ENCODE data around the gene KCNJ16. TPM values are rescaled to one million over a fixed set of nuclear protein-coding genes. Genes with fewer than 3 reads are reported as not detected.

Gene KCNJ16
- total and polyA plus RNA-seq, 2 of the 13 experiments (the other 11 are each of a cell fraction or from before 2014, with no cell fraction given) = not detected

- TF ChIP-seq MXD4 (CRISPR knock-in tag; IDR thresholded peaks at IDR 0.05) (no peak), BORCS8-MEF2B (CRISPR knock-in tag; IDR thresholded peaks at IDR 0.05) (no peak), STAG1 (CRISPR knock-in tag; IDR thresholded peaks at IDR 0.05) (no peak), ZNF549 (CRISPR knock-in tag; IDR thresholded peaks at IDR 0.05) (no peak), ZBED4 (CRISPR knock-in tag; IDR thresholded peaks at IDR 0.05; ENCODE audit: borderline replicate concordance) (no peak), ZNF557 (CRISPR knock-in tag; IDR thresholded peaks at IDR 0.05) (no peak), POLR2AphosphoS5 (IDR thresholded peaks at IDR 0.05; ENCODE audit: low read depth, low read length) (no peak), THRA (CRISPR knock-in tag; IDR thresholded peaks at IDR 0.05; ENCODE audit: borderline replicate concordance) (no peak), SRSF4 (IDR thresholded peaks at IDR 0.05; ENCODE audit: low read depth, low read length, poor library complexity, severe bottlenecking) (no peak), ZNF441 (CRISPR knock-in tag; IDR thresholded peaks at IDR 0.05; ENCODE audit: borderline replicate concordance) (no peak), HNF1A (IDR thresholded peaks at IDR 0.05; ENCODE audit: low read depth) (no peak), HNF1A (CRISPR knock-in tag; IDR thresholded peaks at IDR 0.05; ENCODE audit: borderline replicate concordance) (no peak)
- in situ Hi-C loops (cut with HindIII; ENCODE audit: extremely low pct_ligation_motif_present, low pct_unique_long_range_greater_than_20kb) = no loop called here
- no TSS peak for BruUV-seq (replicated peaks)
- ATAC-seq (no peak), DNase-seq (ENCODE audit: low spot score) (no peak), FAIRE-seq (no peak)
- Histone ChIP-seq H3K9me3 (ENCODE audit: low read length) (peaks cover 75% of the 10 kb centered on the region), H4K20me1 (ENCODE audit: insufficient read depth, low read length) (no peaks in the 10 kb centered on the region), H3K4me2 (ENCODE audit: low read depth, low read length) (no peak overlapping the region), H3K79me2 (ENCODE audit: insufficient read depth, low read length) (no peaks in the 10 kb centered on the region), H3K9ac (ENCODE audit: insufficient read depth, low read depth, low read length) (no peak overlapping the region), H3K27me3 (ENCODE audit: control insufficient read depth in 1 of 2, insufficient read depth in 2 of 2, low read length in 2 of 2) (no peaks in the 10 kb centered on the region), H3K4me3 (replicated peaks in 1 of 3; ENCODE audit: insufficient read depth in 1 of 3, low read depth in 2 of 3, low read length in 3 of 3) (no peak overlapping the region), H3K27ac (ENCODE audit: extremely low read length, insufficient read depth, low read length) (no peak overlapping the region), H3K4me1 (ENCODE audit: insufficient read depth, low read length) (no peaks in the 10 kb centered on the region), H3K36me3 (replicated peaks in 1 of 2; ENCODE audit: control insufficient read depth in 1 of 2, insufficient read depth in 2 of 2, low read length in 2 of 2) (no peaks in the 10 kb centered on the region), H2AFZ (ENCODE audit: low read length) (no peak overlapping the region)
- ChIA-PET CTCF (ENCODE audit: low intra/inter-chr PET ratio, low total read pairs) (no interaction called here), POLR2A (no interaction called here)
- intact Hi-C loops (cut with micrococcal nuclease; ENCODE audit: unreplicated experiment) = no loop called here
- WGBS (ENCODE audit: low lambda C conversion rate) = 2% methylated on average over 1 of the region's 1 CpG
Measured at GRCh38 chr17:70076189-70076588, 1.2 kb downstream of the KCNJ16 start.

Data from HepG2 (cell line).